ENCODE data around the gene TM9SF1. TPM values are rescaled to one million over a fixed set of nuclear protein-coding genes. Genes with fewer than 3 reads are reported as not detected.

TM9SF1 gene
- total and polyA plus RNA-seq, 4 donors = 32.7 to 71.9 (median 52.0) TPM

DNA sequence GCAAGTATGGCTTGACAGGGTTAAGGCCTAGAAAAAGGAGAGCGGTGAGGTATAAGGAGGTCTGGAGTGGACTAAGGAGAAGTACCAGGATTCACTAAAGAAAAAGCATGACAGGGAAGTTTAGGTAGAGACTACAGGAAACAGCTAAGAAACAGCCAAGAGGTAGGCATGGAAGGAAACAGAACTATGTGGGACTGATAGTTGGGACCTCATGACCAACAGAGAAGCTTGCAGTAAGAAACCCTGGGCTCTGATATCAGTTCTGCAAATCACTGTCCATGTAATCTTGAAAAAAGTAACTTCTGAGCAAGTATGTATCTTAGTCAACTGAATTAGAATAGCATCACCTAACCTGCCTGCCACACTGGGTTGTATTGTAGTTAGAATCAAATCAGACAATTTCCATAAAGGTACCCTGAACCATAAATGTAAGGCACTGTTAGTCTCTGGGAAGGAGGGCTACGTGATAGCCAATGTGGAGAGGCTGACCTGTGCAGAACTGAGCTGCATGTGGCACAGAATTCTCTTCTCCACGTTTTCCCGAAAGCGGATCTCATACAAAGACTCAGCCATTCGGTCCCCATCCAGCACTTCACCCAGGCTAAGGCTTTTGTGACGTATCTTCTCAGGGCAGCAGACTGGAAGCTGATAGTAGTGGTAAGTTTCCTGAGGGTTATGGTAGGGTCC, 912 bp downstream of the TM9SF1 start:
- peak overlapping the region; percentile 53 for H3K4me3 ChIP-seq
- DNase-seq = no peak
- no peak for ATAC-seq (ENCODE audit: insufficient read depth, low FRiP score)
- H3K4me1 ChIP-seq (ENCODE audit: control insufficient read depth in 5 of 5, insufficient read depth in 5 of 5, low read length in 5 of 5) = peaks cover 0 to 23% (median 8%) of the 10 kb centered on the region in 5 donors
- peak overlapping the region; percentile 72 to 94 for H3K9ac ChIP-seq (ENCODE audit: insufficient read depth in 1 of 2, low read length in 2 of 2)
- peaks cover 5 to 18% (median 13%) of the 10 kb centered on the region in 4 donors for H3K36me3 ChIP-seq (ENCODE audit: control insufficient read depth in 4 of 4, insufficient read depth in 4 of 4, low read length in 4 of 4)
- H3K27ac ChIP-seq (ENCODE audit: low read depth in 1 of 2, low read length in 1 of 2) = peak overlapping the region in 1 of 2 donors; percentile 98
- TF ChIP-seq, protein P1, sequence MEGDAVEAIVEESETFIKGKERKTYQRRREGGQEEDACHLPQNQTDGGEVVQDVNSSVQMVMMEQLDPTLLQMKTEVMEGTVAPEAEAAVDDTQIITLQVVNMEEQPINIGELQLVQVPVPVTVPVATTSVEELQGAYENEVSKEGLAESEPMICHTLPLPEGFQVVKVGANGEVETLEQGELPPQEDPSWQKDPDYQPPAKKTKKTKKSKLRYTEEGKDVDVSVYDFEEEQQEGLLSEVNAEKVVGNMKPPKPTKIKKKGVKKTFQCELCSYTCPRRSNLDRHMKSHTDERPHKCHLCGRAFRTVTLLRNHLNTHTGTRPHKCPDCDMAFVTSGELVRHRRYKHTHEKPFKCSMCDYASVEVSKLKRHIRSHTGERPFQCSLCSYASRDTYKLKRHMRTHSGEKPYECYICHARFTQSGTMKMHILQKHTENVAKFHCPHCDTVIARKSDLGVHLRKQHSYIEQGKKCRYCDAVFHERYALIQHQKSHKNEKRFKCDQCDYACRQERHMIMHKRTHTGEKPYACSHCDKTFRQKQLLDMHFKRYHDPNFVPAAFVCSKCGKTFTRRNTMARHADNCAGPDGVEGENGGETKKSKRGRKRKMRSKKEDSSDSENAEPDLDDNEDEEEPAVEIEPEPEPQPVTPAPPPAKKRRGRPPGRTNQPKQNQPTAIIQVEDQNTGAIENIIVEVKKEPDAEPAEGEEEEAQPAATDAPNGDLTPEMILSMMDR (IDR thresholded peaks at IDR 0.05; ENCODE audit: control extremely low read depth, extremely low read depth) = no peak
- no peaks in the 10 kb centered on the region for H3K9me3 ChIP-seq (ENCODE audit: control insufficient read depth in 4 of 4, insufficient read depth in 3 of 4, low read length in 3 of 4)
- H3K27me3 ChIP-seq (ENCODE audit: control insufficient read depth in 3 of 3, insufficient read depth in 3 of 3, low read length in 2 of 3) = no peaks in the 10 kb centered on the region
- 88 to 90% methylated on average over 7 of the region's 7 CpGs for WGBS, 2 donors

DNA sequence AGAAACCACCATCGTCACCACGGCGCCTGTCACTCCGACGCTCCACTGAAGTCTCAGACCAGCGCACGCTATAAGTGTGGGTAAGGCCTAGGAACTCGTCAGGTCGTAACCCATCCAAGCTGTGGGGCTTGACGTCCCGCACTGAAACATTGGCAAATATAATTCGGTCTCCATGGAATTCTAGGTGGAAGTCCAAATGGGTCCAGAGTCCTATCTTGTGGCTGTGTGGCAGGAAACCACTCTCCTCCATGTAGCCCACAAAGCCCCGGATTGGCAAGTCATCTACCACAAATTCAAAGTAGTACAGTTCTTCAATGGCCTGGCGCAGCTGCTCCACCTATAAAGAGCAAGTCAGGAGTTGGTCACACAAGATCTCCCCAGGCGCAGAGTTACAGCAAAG, 2.3 kb downstream of the TM9SF1 start:
- TF ChIP-seq, protein P1 (IDR thresholded peaks at IDR 0.05; ENCODE audit: control extremely low read depth, extremely low read depth) = no peak
- H3K27me3 ChIP-seq (ENCODE audit: control insufficient read depth in 3 of 3, insufficient read depth in 3 of 3, low read length in 2 of 3) = no peaks in the 10 kb centered on the region
- H3K4me1 ChIP-seq (ENCODE audit: control insufficient read depth in 5 of 5, insufficient read depth in 5 of 5, low read length in 5 of 5) = peaks cover 0 to 25% (median 8%) of the 10 kb centered on the region in 5 donors
- no peak for DNase-seq
- WGBS, 2 donors = 90 to 95% methylated on average over 15 of the region's 15 CpGs
- H3K36me3 ChIP-seq (ENCODE audit: control insufficient read depth in 4 of 4, insufficient read depth in 4 of 4, low read length in 4 of 4) = peaks cover 5 to 18% (median 13%) of the 10 kb centered on the region in 4 donors
- ATAC-seq (ENCODE audit: insufficient read depth, low FRiP score) = no peak
- no peak overlapping the region for H3K27ac ChIP-seq (ENCODE audit: low read depth in 1 of 2, low read length in 1 of 2)
- no peaks in the 10 kb centered on the region for H3K9me3 ChIP-seq (ENCODE audit: control insufficient read depth in 4 of 4, insufficient read depth in 3 of 4, low read length in 3 of 4)
- no peak overlapping the region for H3K9ac ChIP-seq (ENCODE audit: insufficient read depth in 1 of 2, low read length in 2 of 2)
- H3K4me3 ChIP-seq = no peak overlapping the region

DNA sequence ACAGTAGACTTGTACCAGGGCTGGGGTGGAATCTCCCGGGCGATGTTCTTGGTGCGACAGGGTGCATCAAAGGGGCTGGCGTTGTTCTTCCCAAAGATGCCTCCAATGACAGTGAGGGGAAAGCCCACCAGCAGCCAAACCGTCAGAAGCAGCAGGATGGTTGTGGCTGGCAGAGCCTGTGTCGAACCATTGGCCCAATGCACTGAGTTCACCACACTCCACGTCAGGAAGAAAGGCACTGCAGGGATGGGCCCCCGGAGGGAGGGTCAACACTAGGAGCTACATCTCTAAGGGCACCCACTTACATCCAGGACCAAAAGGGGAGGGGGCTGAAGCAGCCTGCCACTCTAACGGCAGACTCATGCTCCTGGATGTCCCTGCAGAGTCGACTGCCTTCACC, 4.8 kb downstream of the TM9SF1 start:
- Histone ChIP-seq H3K4me3 (no peak overlapping the region), H3K9me3 (ENCODE audit: control insufficient read depth in 4 of 4, insufficient read depth in 3 of 4, low read length in 3 of 4) (no peaks in the 10 kb centered on the region), H3K36me3 (ENCODE audit: control insufficient read depth in 4 of 4, insufficient read depth in 4 of 4, low read length in 4 of 4) (peaks cover 10 to 34% (median 23%) of the 10 kb centered on the region in 4 donors), H3K4me1 (ENCODE audit: control insufficient read depth in 5 of 5, insufficient read depth in 5 of 5, low read length in 5 of 5) (peaks cover 0 to 18% (median 9%) of the 10 kb centered on the region in 5 donors), H3K27me3 (ENCODE audit: control insufficient read depth in 3 of 3, insufficient read depth in 3 of 3, low read length in 2 of 3) (no peaks in the 10 kb centered on the region), H3K9ac (ENCODE audit: insufficient read depth in 1 of 2, low read length in 2 of 2) (no peak overlapping the region), H3K27ac (ENCODE audit: low read depth in 1 of 2, low read length in 1 of 2) (no peak overlapping the region)
- WGBS, 2 donors = 94 to 97% methylated on average over 10 of the region's 10 CpGs
- ATAC-seq (ENCODE audit: insufficient read depth, low FRiP score) = no peak
- no peak for DNase-seq
- TF ChIP-seq, protein P1 (IDR thresholded peaks at IDR 0.05; ENCODE audit: control extremely low read depth, extremely low read depth) = no peak

All from lung (tissue), 12 donors.